ENCODE results near the gene RAD51AP1.

GRCh38 chr12:4580281-4580688, 41.6 kb downstream of the RAD51AP1 start:
- TF ChIP-seq CTCF (IDR thresholded peaks at IDR 0.05) = no peak
- no peak for TF ChIP-seq POLR2A (IDR thresholded peaks at IDR 0.05)
